Hepatocyte (in vitro differentiated cells): ENCODE results near the gene NFIA.

Experiments used
- EZH2phosphoT487 ChIP-seq: fragments of 200-600 bp; sonication (generic); IDR thresholded peaks from one replicate; pipeline ENCODE4 v1.6.1; 2018; ENCODE audit warnings: antibody characterized with exemption, mild to moderate bottlenecking, low read depth, moderate library complexity; ENCODE audit not compliant: unreplicated experiment, severe bottlenecking
- TF ChIP-seq, protein P1 (sequence below): fragments of 200-600 bp; sonication (generic); IDR thresholded peaks from 2 replicates; pipeline ENCODE4 v1.5.1; 2016; ENCODE audit warnings: antibody characterized with exemption, mild to moderate bottlenecking; ENCODE audit not compliant: poor library complexity

DNA sequence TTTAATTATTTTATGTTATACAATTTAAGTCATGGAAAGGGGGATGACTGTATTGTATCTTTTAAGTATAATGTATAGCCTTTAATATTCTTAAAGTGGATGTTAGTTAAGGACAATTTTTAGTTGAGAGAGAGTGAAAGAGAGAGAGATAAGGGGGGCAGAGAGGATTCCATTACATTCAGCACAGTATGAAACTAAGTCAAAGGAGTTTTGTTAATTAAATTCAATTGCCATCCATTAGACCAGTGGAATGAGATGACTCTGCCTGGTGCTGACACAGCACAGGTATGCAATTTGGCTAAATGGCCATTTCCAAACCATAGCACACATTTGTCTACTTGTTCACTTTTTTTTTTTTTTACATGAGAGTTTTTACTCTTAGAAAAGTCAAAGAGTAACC, 27.5 kb downstream of the NFIA start:
- TF ChIP-seq, protein P1, sequence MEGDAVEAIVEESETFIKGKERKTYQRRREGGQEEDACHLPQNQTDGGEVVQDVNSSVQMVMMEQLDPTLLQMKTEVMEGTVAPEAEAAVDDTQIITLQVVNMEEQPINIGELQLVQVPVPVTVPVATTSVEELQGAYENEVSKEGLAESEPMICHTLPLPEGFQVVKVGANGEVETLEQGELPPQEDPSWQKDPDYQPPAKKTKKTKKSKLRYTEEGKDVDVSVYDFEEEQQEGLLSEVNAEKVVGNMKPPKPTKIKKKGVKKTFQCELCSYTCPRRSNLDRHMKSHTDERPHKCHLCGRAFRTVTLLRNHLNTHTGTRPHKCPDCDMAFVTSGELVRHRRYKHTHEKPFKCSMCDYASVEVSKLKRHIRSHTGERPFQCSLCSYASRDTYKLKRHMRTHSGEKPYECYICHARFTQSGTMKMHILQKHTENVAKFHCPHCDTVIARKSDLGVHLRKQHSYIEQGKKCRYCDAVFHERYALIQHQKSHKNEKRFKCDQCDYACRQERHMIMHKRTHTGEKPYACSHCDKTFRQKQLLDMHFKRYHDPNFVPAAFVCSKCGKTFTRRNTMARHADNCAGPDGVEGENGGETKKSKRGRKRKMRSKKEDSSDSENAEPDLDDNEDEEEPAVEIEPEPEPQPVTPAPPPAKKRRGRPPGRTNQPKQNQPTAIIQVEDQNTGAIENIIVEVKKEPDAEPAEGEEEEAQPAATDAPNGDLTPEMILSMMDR: no peak
- no peak for TF ChIP-seq EZH2phosphoT487
